Stomach (tissue), 4 donors: ENCODE results near the gene USP16.

Source experiments
- EP300 ChIP-seq: sonication (generic); formaldehyde crosslinking; IDR thresholded peaks from one replicate; pipeline ENCODE4 v1.6.1; 2017; ENCODE audit warnings: antibody characterized with exemption
- POLR2A ChIP-seq, 4 donors: fragments of 450-650 bp; IDR thresholded peaks; one replicate each; pipeline ENCODE4 v1.6.1; 2016; ENCODE audit warnings: antibody characterized with exemption in 4 of 4, control low read depth in 2 of 4, mild to moderate bottlenecking in 1 of 4, moderate library complexity in 1 of 4
- POLR2AphosphoS5 ChIP-seq, 3 donors: sonication (generic); formaldehyde crosslinking; IDR thresholded peaks; one replicate each; pipeline ENCODE4 v1.6.1; 2016; ENCODE audit warnings: antibody characterized with exemption in 3 of 3
- TF ChIP-seq, protein P1 (sequence below), 7 experiments: fragments of 450-650 bp in 4 of 7; fragments of 200-600 bp in 3 of 7; sonication (generic) in 3 of 7; IDR thresholded peaks; one replicate each; pipeline ENCODE4 v1.5.1; 2016 to 2019; ENCODE audit warnings: antibody characterized with exemption in 7 of 7, control low read depth in 2 of 7, mild to moderate bottlenecking in 1 of 7

GRCh38 chr21:29082046-29082815, 57.8 kb downstream of the USP16 start:
- TF ChIP-seq, protein P1, sequence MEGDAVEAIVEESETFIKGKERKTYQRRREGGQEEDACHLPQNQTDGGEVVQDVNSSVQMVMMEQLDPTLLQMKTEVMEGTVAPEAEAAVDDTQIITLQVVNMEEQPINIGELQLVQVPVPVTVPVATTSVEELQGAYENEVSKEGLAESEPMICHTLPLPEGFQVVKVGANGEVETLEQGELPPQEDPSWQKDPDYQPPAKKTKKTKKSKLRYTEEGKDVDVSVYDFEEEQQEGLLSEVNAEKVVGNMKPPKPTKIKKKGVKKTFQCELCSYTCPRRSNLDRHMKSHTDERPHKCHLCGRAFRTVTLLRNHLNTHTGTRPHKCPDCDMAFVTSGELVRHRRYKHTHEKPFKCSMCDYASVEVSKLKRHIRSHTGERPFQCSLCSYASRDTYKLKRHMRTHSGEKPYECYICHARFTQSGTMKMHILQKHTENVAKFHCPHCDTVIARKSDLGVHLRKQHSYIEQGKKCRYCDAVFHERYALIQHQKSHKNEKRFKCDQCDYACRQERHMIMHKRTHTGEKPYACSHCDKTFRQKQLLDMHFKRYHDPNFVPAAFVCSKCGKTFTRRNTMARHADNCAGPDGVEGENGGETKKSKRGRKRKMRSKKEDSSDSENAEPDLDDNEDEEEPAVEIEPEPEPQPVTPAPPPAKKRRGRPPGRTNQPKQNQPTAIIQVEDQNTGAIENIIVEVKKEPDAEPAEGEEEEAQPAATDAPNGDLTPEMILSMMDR (IDR thresholded peaks at IDR 0.05) = no peak
- TF ChIP-seq POLR2AphosphoS5 (IDR thresholded peaks at IDR 0.05) = no peak
- no peak for TF ChIP-seq POLR2A (IDR thresholded peaks at IDR 0.05)
- no peak for TF ChIP-seq EP300
